Left lobe of liver (tissue), 2 donors: ENCODE results near the gene MDH2. TPM values are rescaled to one million over a fixed set of nuclear protein-coding genes. Genes with fewer than 3 reads are reported as not detected.
"Not testable (repeated sequence)": the region's sequence is repeated elsewhere in the genome, so short reads cannot be mapped to it uniquely, and the experiment has no call there.

Source experiments
- ATAC-seq: fragments of 200-7000 bp; cut with Tn5 transposase; one replicate; pipeline ENCODE4 v1.9.1; 2020; ENCODE audit warnings: mild to moderate bottlenecking, moderate library complexity
- DNase-seq: peaks from one replicate; pipeline ENCODE4 v3.0.0-alpha.2; 2020; ENCODE audit warnings: low spot score
- total RNA-seq: library from RNA; stranded (reverse); gene quantifications from one replicate; pipeline ENCODE4 v1.2.1, GENCODE V29; 2021
- donor health status: DM: no; HTN: no; CAD: no; lungs with moderate emphysema.
- donor health status: DM: no; HTN: yes; CAD: no.

Gene MDH2
- total RNA-seq, 1 donor from 2014 or later = 184 TPM

- DNase-seq (no peak), ATAC-seq (no peak)
Observed at GRCh38 chr7:76044375-76044865, 3.5 kb upstream of the MDH2 start.

GRCh38 chr7:76047305-76047810 is 548 bp upstream of the MDH2 start:
- ATAC-seq = peak; percentile 53
- no peak for DNase-seq

- DNase-seq (no peak), ATAC-seq (peak; percentile 20)
Observed at GRCh38 chr7:76048668-76048988, 722 bp downstream of the MDH2 start.

GRCh38 chr7:76049295-76049694 is 1.4 kb downstream of the MDH2 start:
- ATAC-seq = no peak

GRCh38 chr7:76050545-76050944 is 2.6 kb downstream of the MDH2 start:
- ATAC-seq = no peak
- DNase-seq = no peak

More at GRCh38 chr7:76049295-76049694, 1.4 kb downstream of the MDH2 start:
- no peak for DNase-seq

GRCh38 chr7:76051840-76052239 is 3.9 kb downstream of the MDH2 start:
- ATAC-seq = no peak
- no peak for DNase-seq

- ATAC-seq, DNase-seq: not testable (repeated sequence)
Observed at GRCh38 chr7:76052681-76053080, 4.8 kb downstream of the MDH2 start.

GRCh38 chr7:76053461-76053860 is 5.6 kb downstream of the MDH2 start:
- ATAC-seq (no peak), DNase-seq (no peak)

- DNase-seq = no peak
- no peak for ATAC-seq
Observed at GRCh38 chr7:76054123-76055120, 6.5 kb downstream of the MDH2 start.

- ATAC-seq (no peak), DNase-seq (no peak)
Observed at GRCh38 chr7:76056241-76056640, 8.3 kb downstream of the MDH2 start.

GRCh38 chr7:76057103-76057812 is 9.4 kb downstream of the MDH2 start:
- no peak for DNase-seq
- ATAC-seq = peak; percentile 34

GRCh38 chr7:76057813-76058145 is 9.9 kb downstream of the MDH2 start:
- peak; percentile 62 for ATAC-seq
- peak; percentile 86 for DNase-seq

- ATAC-seq = peak; percentile 56
- peak; percentile 84 for DNase-seq
Observed at GRCh38 chr7:76058745-76059144, 10.8 kb downstream of the MDH2 start.

GRCh38 chr7:76060842-76061241 is 12.9 kb downstream of the MDH2 start:
- DNase-seq (peak; percentile 96), ATAC-seq (peak; percentile 73)

GRCh38 chr7:76062254-76062653 is 14.3 kb downstream of the MDH2 start:
- no peak for ATAC-seq
- no peak for DNase-seq

GRCh38 chr7:76063114-76063513 is 15.2 kb downstream of the MDH2 start:
- DNase-seq = no peak
- ATAC-seq = no peak

GRCh38 chr7:76063525-76063924 is 15.6 kb downstream of the MDH2 start:
- DNase-seq (peak; percentile 75), ATAC-seq (peak; percentile 44)

- ATAC-seq = peak; percentile 4
- no peak for DNase-seq
Observed at GRCh38 chr7:76064208-76064970, 16.5 kb downstream of the MDH2 start.

- ATAC-seq (no peak), DNase-seq (no peak)
Observed at GRCh38 chr7:76065016-76065612, 17.2 kb downstream of the MDH2 start.

- ATAC-seq (peak; percentile 59), DNase-seq (peak; percentile 61)
Observed at GRCh38 chr7:76066716-76067503, 19.0 kb downstream of the MDH2 start.
